Esophagus squamous epithelium (tissue), 5 donors: Measurements from ENCODE around the gene ECPAS. TPM values are rescaled to one million over a fixed set of nuclear protein-coding genes. Genes with fewer than 3 reads are reported as not detected.
"Not testable (repeated sequence)": the region's sequence is repeated elsewhere in the genome, so short reads cannot be mapped to it uniquely, and the experiment has no call there.

Source experiments
- DNase-seq: peaks from one replicate; lab custom pipeline; 2025; lab: John Stamatoyannopoulos, UW
- H3K27ac ChIP-seq, 4 donors: fragments of 200-600 bp; sonication (generic); one replicate each; pipeline ENCODE4 v1.5.1; 2016 to 2019; ENCODE audit warnings: mild to moderate bottlenecking in 1 of 4
- H3K27me3 ChIP-seq, 4 donors: fragments of 200-600 bp; sonication (generic); 1 replicate in 3 of 4; 2 replicates in 1 of 4; pipeline versions ENCODE4 v1.5.1 to v1.6.0; 2017 to 2021; ENCODE audit warnings: antibody characterized with exemption in 1 of 4
- H3K36me3 ChIP-seq, 3 donors: fragments of 200-600 bp; sonication (generic); one replicate each; pipeline ENCODE4 v1.5.1; 2016 to 2019
- H3K4me1 ChIP-seq, 3 donors: fragments of 200-600 bp; sonication (generic); one replicate each; pipeline ENCODE4 v1.5.1; 2017 to 2019
- H3K4me3 ChIP-seq, 4 donors: fragments of 200-600 bp; sonication (generic); 1 replicate in 3 of 4; 2 replicates in 1 of 4; pipeline ENCODE4 v1.5.1; 2016 to 2019; ENCODE audit warnings: mild to moderate bottlenecking in 2 of 4, moderate library complexity in 1 of 4
- H3K9me3 ChIP-seq, 3 donors: fragments of 200-600 bp; sonication (generic); one replicate each; pipeline ENCODE4 v1.5.1; 2016 to 2019
- CTCF ChIP-seq, 6 experiments: fragments of 450-650 bp in 4 of 6; fragments of 200-600 bp in 2 of 6; sonication (generic) in 2 of 6; IDR thresholded peaks; one replicate each; pipeline ENCODE4 v1.5.1; 2016 to 2019; ENCODE audit warnings: antibody characterized with exemption in 6 of 6, mild to moderate bottlenecking in 4 of 6, moderate library complexity in 4 of 6
- POLR2A ChIP-seq, 4 donors: fragments of 450-650 bp; IDR thresholded peaks; one replicate each; pipeline ENCODE4 v1.6.1; 2017; ENCODE audit warnings: antibody characterized with exemption in 4 of 4, mild to moderate bottlenecking in 4 of 4, moderate library complexity in 3 of 4
- WGBS, 2 donors: methylation state at CpG; one replicate each; pipeline ENCODE4 v1.1.5; 2018; 5-methylcytosine and 5-hydroxymethylcytosine counted together
- intact Hi-C: fragments of 100-400 bp; cut with DNase I; formaldehyde crosslinking; loops from one replicate; pipeline ENCODE4 v1.15.0; 2022
- total RNA-seq, 4 donors: library from RNA; depleted of rRNA; stranded (reverse); fragments of >200 nt; gene quantifications; one replicate each; pipeline ENCODE4 v1.1.0, GENCODE V29; 2016
- donor health status: DM: yes; HTN: yes; CAD: no.

The ECPAS gene
- total RNA-seq, 4 donors from 2014 or later: 35.6 to 76.9 (median 47.4) TPM

GRCh38 chr9:111449705-111450104 is 34.5 kb downstream of the ECPAS start:
- H3K9me3 ChIP-seq: no peaks in the 10 kb centered on the region
- H3K27me3 ChIP-seq: no peaks in the 10 kb centered on the region
- no peak for DNase-seq
- no peak overlapping the region for H3K4me3 ChIP-seq
- intact Hi-C loops: no loop called here
- no peak for TF ChIP-seq CTCF (IDR thresholded peaks at IDR 0.05)
- no peak for TF ChIP-seq POLR2A (IDR thresholded peaks at IDR 0.05)
- H3K27ac ChIP-seq: no peak overlapping the region
- peaks cover 0 to 23% (median 6%) of the 10 kb centered on the region in 3 donors for H3K4me1 ChIP-seq
- peaks cover 0 to 57% (median 0%) of the 10 kb centered on the region in 3 donors for H3K36me3 ChIP-seq
- 93 to 100% methylated on average over 1 of the region's 1 CpG for WGBS, 2 donors

- 92 to 100% methylated on average over 1 of the region's 1 CpG for WGBS, 2 donors
These were observed 38.4 kb downstream of the ECPAS start for GRCh38 chr9:111445799-111446198.

GRCh38 chr9:111443454-111443853 is 40.7 kb downstream of the ECPAS start:
- no peak overlapping the region for H3K27ac ChIP-seq
- H3K9me3 ChIP-seq: no peaks in the 10 kb centered on the region
- TF ChIP-seq POLR2A (IDR thresholded peaks at IDR 0.05): no peak
- TF ChIP-seq CTCF (IDR thresholded peaks at IDR 0.05): no peak
- H3K27me3 ChIP-seq: no peaks in the 10 kb centered on the region
- H3K36me3 ChIP-seq: peaks cover 0 to 94% (median 0%) of the 10 kb centered on the region in 3 donors
- no peak for DNase-seq
- H3K4me3 ChIP-seq: no peak overlapping the region
- intact Hi-C loops: no loop called here
- 87 to 94% methylated on average over 4 of the region's 4 CpGs for WGBS, 2 donors
- no peaks in the 10 kb centered on the region for H3K4me1 ChIP-seq

More at GRCh38 chr9:111445799-111446198, 38.4 kb downstream of the ECPAS start:
- H3K4me1 ChIP-seq, H3K4me3 ChIP-seq, H3K9me3 ChIP-seq, H3K27me3 ChIP-seq, H3K27ac ChIP-seq, intact Hi-C loops, DNase-seq: not testable (repeated sequence)
- H3K36me3 ChIP-seq: peaks cover 0 to 95% (median 0%) of the 10 kb centered on the region in 3 donors

GRCh38 chr9:111442360-111443027 is 41.7 kb downstream of the ECPAS start:
- H3K4me3 ChIP-seq: no peak overlapping the region
- TF ChIP-seq CTCF (IDR thresholded peaks at IDR 0.05) (no peak), POLR2A (IDR thresholded peaks at IDR 0.05) (no peak)
- H3K27ac ChIP-seq: no peak overlapping the region
- DNase-seq: no peak
- H3K9me3 ChIP-seq: no peaks in the 10 kb centered on the region
- intact Hi-C loops: no loop called here
- H3K4me1 ChIP-seq: no peaks in the 10 kb centered on the region
- WGBS, 2 donors: 70 to 77% methylated on average over 4 of the region's 4 CpGs
- H3K27me3 ChIP-seq: no peaks in the 10 kb centered on the region
- H3K36me3 ChIP-seq: peaks cover 0 to 97% (median 0%) of the 10 kb centered on the region in 3 donors

- Histone ChIP-seq H3K9me3 (no peaks in the 10 kb centered on the region), H3K27me3 (no peaks in the 10 kb centered on the region), H3K4me3 (no peak overlapping the region), H3K4me1 (no peaks in the 10 kb centered on the region), H3K36me3 (peaks cover 0 to 97% (median 0%) of the 10 kb centered on the region in 3 donors), H3K27ac (no peak overlapping the region)
- DNase-seq: no peak
- TF ChIP-seq POLR2A (IDR thresholded peaks at IDR 0.05) (no peak), CTCF (IDR thresholded peaks at IDR 0.05) (no peak)
- WGBS, 2 donors: 90 to 98% methylated on average over 3 of the region's 3 CpGs
- intact Hi-C loops: no loop called here
These were observed 44.0 kb downstream of the ECPAS start for GRCh38 chr9:111440226-111440625.
